OCI-M1 (cell line): ENCODE results near the gene PTPRJ.
"Not testable (repeated sequence)": the region's sequence is repeated elsewhere in the genome, so short reads cannot be mapped to it uniquely, and the experiment has no call there.

Experiments used
- DNase-seq: peaks from one replicate; lab custom pipeline; 2025; lab: John Stamatoyannopoulos, UW

PTPRJ gene

GRCh38 chr11:47980088-47980906 lies at the start of gene PTPRJ:
PTPRJ (plus strand) TSS chr11:47980559; CDS start chr11:47980913, 354 bp downstream.
- peak; percentile 49 for DNase-seq

- no peak for DNase-seq
Observed at GRCh38 chr11:47932544-47932943, 47.8 kb upstream of the PTPRJ start.

GRCh38 chr11:47933797-47934196 lies 46.6 kb upstream of the PTPRJ start:
- DNase-seq, result not testable (repeated sequence)

GRCh38 chr11:47938791-47939560 lies 41.4 kb upstream of the PTPRJ start:
- DNase-seq, result no peak

GRCh38 chr11:47940904-47941649 lies 39.3 kb upstream of the PTPRJ start:
- no peak for DNase-seq

- peak; percentile 56 for DNase-seq
Observed at GRCh38 chr11:47941907-47942558, 38.3 kb upstream of the PTPRJ start.

GRCh38 chr11:47943721-47944586 lies 36.4 kb upstream of the PTPRJ start:
- no peak for DNase-seq

GRCh38 chr11:47944632-47945031 lies 35.7 kb upstream of the PTPRJ start:
- DNase-seq, result no peak

- DNase-seq, result peak; percentile 76
Observed at GRCh38 chr11:47946682-47947559, 33.4 kb upstream of the PTPRJ start.

GRCh38 chr11:47948137-47948536 lies 32.2 kb upstream of the PTPRJ start:
- peak; percentile 65 for DNase-seq

GRCh38 chr11:47949001-47949675 lies 31.2 kb upstream of the PTPRJ start:
- not testable (repeated sequence) for DNase-seq

GRCh38 chr11:47950396-47950795 lies 30.0 kb upstream of the PTPRJ start:
- DNase-seq, result peak; percentile 41

- not testable (repeated sequence) for DNase-seq
Observed at GRCh38 chr11:47951504-47951903, 28.9 kb upstream of the PTPRJ start.

- peak; percentile 52 for DNase-seq
Observed at GRCh38 chr11:47955061-47955755, 25.2 kb upstream of the PTPRJ start.

- DNase-seq, result no peak
Observed at GRCh38 chr11:47960015-47960414, 20.3 kb upstream of the PTPRJ start.

- DNase-seq, result no peak
Observed at GRCh38 chr11:47961383-47961782, 19.0 kb upstream of the PTPRJ start.

- DNase-seq, result no peak
Observed at GRCh38 chr11:47964546-47964945, 15.8 kb upstream of the PTPRJ start.
